Esophagus squamous epithelium (tissue), 4 donors: ENCODE data around the gene CPN2.

ENCODE experiments used
- POLR2A ChIP-seq, 4 donors: fragments of 450-650 bp; IDR thresholded peaks; one replicate each; pipeline ENCODE4 v1.6.1; 2017; ENCODE audit warnings: antibody characterized with exemption in 4 of 4, mild to moderate bottlenecking in 4 of 4, moderate library complexity in 3 of 4
- TF ChIP-seq, protein P1 (sequence below), 6 experiments: fragments of 450-650 bp in 4 of 6; fragments of 200-600 bp in 2 of 6; sonication (generic) in 2 of 6; IDR thresholded peaks; one replicate each; pipeline ENCODE4 v1.5.1; 2016 to 2019; ENCODE audit warnings: antibody characterized with exemption in 6 of 6, mild to moderate bottlenecking in 4 of 6, moderate library complexity in 4 of 6

DNA sequence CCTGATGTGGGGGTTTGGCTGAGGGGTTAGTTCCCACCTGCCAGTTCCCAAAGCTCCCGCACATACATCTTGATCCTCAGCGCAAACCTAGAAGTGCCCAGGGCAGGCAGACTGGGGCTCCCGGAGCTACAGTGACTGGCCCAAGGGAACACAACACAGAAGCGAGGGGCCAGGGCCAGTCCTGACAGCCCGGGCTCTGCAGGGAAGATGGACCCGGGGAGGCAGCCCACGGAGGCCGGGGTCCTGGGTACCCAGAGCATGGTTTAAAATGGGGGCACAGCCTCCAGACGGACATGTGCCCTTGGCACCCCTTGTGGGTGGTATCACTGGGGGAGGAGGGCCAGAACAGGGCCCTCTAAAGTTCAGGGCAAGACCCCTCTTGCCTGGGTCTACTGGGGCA lies 5.1 kb downstream of the CPN2 start:
- TF ChIP-seq POLR2A (IDR thresholded peaks at IDR 0.05): no peak
- TF ChIP-seq, protein P1, sequence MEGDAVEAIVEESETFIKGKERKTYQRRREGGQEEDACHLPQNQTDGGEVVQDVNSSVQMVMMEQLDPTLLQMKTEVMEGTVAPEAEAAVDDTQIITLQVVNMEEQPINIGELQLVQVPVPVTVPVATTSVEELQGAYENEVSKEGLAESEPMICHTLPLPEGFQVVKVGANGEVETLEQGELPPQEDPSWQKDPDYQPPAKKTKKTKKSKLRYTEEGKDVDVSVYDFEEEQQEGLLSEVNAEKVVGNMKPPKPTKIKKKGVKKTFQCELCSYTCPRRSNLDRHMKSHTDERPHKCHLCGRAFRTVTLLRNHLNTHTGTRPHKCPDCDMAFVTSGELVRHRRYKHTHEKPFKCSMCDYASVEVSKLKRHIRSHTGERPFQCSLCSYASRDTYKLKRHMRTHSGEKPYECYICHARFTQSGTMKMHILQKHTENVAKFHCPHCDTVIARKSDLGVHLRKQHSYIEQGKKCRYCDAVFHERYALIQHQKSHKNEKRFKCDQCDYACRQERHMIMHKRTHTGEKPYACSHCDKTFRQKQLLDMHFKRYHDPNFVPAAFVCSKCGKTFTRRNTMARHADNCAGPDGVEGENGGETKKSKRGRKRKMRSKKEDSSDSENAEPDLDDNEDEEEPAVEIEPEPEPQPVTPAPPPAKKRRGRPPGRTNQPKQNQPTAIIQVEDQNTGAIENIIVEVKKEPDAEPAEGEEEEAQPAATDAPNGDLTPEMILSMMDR (IDR thresholded peaks at IDR 0.05): no peak
